ENCODE measurements around the gene NUDCD3. TPM values are rescaled to one million over a fixed set of nuclear protein-coding genes. Genes with fewer than 3 reads are reported as not detected.

NUDCD3 gene
- 10 to 100 TPM; 98.8 to 99.5 TPM for total RNA-seq
- 72.0 TPM for polyA plus RNA-seq

DNA sequence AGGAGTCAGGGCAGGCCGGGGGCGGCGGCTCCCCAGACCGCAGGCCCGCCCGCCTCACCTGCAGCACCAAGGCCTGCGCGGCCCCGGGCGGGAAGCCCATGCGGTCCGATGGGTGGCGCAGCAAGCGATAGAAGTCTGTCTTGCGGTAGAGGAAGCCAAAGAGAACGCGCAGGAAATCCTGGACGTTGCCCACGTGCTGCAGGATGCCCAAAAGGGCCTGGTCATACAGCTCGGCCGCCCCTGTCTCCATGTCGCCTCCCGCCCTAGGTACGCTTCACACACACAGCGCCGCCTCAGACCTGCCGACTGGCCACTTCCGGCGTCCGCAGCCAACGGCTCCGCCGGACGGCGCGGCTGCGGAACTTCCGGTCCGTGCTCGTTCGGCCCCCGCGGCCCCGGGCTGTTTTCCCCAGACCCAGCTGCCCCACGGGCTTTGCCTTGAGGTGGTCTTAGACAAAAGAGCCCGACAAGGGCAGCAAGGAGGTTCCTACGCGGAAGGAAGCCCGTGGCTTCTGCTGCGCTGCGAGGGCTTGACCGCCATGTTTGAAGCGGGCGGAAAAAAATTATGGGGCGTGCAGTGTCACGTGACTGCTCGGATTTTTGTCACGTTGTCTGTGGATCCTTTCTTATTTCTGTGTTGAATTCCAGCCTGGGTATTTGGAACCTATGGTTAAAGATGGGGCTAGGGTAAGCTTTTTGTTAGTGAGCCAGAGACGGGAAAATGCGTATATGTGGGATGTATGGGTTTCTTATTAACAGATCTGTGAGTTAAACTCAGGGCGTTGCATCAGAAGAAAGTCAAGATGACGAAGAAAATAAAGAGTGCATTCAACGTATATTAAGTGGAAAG lies at the start of gene NUDCD3:
Gene NUDCD3, minus strand, starts transcription at position 308 of the 850 bp plus-strand sequence. Its CDS starts 58 bp downstream, at position 250.
- peaks cover 43% of the 10 kb centered on the region for H3K4me1 ChIP-seq (ENCODE audit: insufficient read depth, low read length)
- peak within 1 kb of the TSS; percentile 90 to 99 (median 93) for H3K27ac Mint-ChIP-seq
- CTCF ChIA-PET, result interaction anchor here (0.7 to 2.9 kb wide), 11 partner anchors 10 to 429 kb away, joined by 3 to 13 read pairs (median 3); no protein-coding TSS in a partner anchor
- no peaks in the 10 kb centered on the region for H3K27me3 ChIP-seq (ENCODE audit: insufficient read depth, low read length, poor library complexity, severe bottlenecking)
- H3K4me3 Mint-ChIP-seq, result peak within 1 kb of the TSS; percentile 82 to 95 (median 88)
- H3K9me3 ChIP-seq (ENCODE audit: low read length), result no peaks in the 10 kb centered on the region
- H3K4me3 ChIP-seq (ENCODE audit: low read length), result peak within 1 kb of the TSS; percentile 65
- H3K27ac ChIP-seq (ENCODE audit: low read depth, low read length), result peak within 1 kb of the TSS; percentile 99
- H3K36me3 ChIP-seq (ENCODE audit: insufficient read depth, low read length), result no peaks in the 10 kb centered on the region
- peaks cover 4 to 24% (median 10%) of the 10 kb centered on the region in 3 donors for H3K36me3 Mint-ChIP-seq
- peak; percentile 63 to 87 (median 78) for DNase-seq
- no peaks in the 10 kb centered on the region for H3K9me3 Mint-ChIP-seq
- POLR2A ChIA-PET, result interaction anchor here (0.6 to 2.6 kb wide), 15 partner anchors 10 to 621 kb away, joined by 3 to 29 read pairs (median 4); partner anchors contain the start of genes DBNL, DDX56, H2AZ2 and MRPS24
- peaks cover 3 to 9% of the 10 kb centered on the region in 2 donors for H3K27me3 Mint-ChIP-seq
- peaks cover 43 to 49% (median 49%) of the 10 kb centered on the region in 3 donors for H3K4me1 Mint-ChIP-seq

DNA sequence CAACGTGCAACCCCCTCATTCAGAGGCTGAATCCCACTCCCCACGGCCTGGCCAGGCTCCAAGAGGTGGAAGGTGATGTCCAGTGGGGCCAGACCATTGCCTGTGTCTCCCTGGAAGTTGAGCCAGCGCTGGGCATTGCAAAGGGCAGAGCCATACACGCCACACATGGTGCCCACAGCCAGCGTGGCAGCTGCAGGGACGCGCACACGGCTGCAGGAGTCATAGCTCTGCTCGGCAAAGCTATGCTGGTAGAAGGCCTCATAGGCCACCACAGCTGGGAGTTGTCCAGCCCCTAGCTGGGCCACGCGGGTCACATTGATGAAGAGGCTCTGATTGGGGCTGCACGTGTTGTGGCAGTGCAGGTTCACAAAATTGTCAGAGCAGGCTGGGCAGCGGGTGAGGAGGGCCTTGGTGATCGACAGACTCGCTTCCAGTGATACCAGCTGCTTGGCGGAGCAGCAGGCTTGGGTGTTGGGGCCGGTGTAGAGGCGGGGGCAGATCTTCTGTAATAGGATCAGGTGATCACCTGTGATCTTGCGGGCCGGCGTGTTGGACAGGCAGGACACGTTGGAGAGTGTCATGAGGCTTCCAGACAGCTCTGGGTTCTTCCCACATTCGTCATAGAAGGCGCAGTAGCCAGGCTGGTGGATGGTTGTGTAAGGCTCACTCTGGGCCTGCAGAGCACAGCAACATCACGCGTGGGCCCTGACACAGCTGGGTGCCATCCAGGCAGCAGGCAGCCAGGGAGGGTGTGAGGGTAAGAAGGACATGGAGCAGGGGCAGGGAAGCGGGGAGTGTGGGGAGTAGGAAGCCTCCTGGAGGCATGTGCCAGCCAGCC lies 49.4 kb upstream of the NUDCD3 start:
- Histone ChIP-seq H3K27ac (ENCODE audit: low read depth, low read length) (no peak overlapping the region), H3K27me3 (ENCODE audit: insufficient read depth, low read length, poor library complexity, severe bottlenecking) (no peaks in the 10 kb centered on the region), H3K9me3 (ENCODE audit: low read length) (no peaks in the 10 kb centered on the region), H3K36me3 (ENCODE audit: insufficient read depth, low read length) (no peaks in the 10 kb centered on the region), H3K4me1 (ENCODE audit: insufficient read depth, low read length) (no peaks in the 10 kb centered on the region), H3K4me3 (ENCODE audit: low read length) (no peak overlapping the region)
- Mint-ChIP-seq H3K9me3 (no peaks in the 10 kb centered on the region), H3K36me3 (no peaks in the 10 kb centered on the region), H3K27me3 (peaks cover 5 to 6% of the 10 kb centered on the region in 2 donors), H3K4me3 (no peak overlapping the region), H3K27ac (peak overlapping the region in 1 of 8 donors; percentile 37), H3K4me1 (no peaks in the 10 kb centered on the region)
- CTCF ChIA-PET, result interaction anchor here (0.6 kb wide), 1 partner anchor 62 kb away, joined by 3 read pairs; no protein-coding TSS in a partner anchor
- POLR2A ChIA-PET, result no interaction called here
- no peak for DNase-seq

DNA sequence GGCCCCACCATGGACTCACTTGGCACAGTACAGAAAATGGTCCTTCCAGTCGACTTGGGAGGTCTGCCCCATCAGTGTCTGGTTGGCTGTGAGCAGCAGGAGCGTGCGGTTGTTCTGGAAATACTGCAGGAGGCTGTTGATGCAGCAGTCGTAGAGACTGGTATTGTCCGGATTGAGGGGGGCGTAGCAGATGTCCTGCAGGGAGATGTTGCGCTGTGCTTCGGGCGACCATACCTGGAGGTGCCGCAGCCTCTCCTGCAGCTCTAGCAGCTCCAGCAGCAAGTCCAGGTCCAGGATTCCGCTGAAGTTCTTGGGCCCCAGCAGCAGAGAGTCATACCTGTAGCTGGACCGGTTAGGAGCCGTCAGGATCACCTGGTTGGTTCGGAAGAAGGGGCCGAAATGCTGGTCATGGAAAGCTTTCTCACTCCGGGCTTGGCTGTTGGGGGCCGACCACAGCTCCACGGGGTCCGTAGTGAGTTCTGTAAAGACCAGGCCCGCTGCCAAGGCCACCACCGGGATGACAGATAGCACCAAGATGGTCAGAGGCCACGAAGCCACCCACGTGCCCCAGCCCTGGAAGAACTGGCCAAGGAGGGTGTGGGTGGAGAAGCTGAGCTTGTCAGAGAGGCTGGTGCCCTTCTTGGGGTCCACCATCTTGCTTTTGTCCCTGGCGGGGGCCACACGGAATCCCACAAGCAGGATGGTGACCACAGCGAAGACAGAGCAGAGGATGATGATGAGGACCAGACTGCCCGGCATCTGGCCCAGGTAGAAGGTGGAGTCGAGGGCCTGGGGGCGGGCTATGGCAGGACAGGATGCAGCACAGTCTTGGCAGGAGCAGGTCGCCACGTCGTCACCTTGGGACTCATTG lies 48.6 kb upstream of the NUDCD3 start:
- Histone ChIP-seq H3K27ac (ENCODE audit: low read depth, low read length) (no peak overlapping the region), H3K36me3 (ENCODE audit: insufficient read depth, low read length) (no peaks in the 10 kb centered on the region), H3K9me3 (ENCODE audit: low read length) (no peaks in the 10 kb centered on the region), H3K4me1 (ENCODE audit: insufficient read depth, low read length) (no peaks in the 10 kb centered on the region), H3K27me3 (ENCODE audit: insufficient read depth, low read length, poor library complexity, severe bottlenecking) (no peaks in the 10 kb centered on the region), H3K4me3 (ENCODE audit: low read length) (no peak overlapping the region)
- DNase-seq, result no peak
- CTCF ChIA-PET, result no interaction called here
- no peaks in the 10 kb centered on the region for H3K4me1 Mint-ChIP-seq
- H3K4me3 Mint-ChIP-seq, result no peak overlapping the region
- no peaks in the 10 kb centered on the region for H3K36me3 Mint-ChIP-seq
- no peak overlapping the region for H3K27ac Mint-ChIP-seq
- H3K27me3 Mint-ChIP-seq, result peaks cover 5 to 6% of the 10 kb centered on the region in 2 donors
- H3K9me3 Mint-ChIP-seq, result no peaks in the 10 kb centered on the region
- POLR2A ChIA-PET, result no interaction called here

DNA sequence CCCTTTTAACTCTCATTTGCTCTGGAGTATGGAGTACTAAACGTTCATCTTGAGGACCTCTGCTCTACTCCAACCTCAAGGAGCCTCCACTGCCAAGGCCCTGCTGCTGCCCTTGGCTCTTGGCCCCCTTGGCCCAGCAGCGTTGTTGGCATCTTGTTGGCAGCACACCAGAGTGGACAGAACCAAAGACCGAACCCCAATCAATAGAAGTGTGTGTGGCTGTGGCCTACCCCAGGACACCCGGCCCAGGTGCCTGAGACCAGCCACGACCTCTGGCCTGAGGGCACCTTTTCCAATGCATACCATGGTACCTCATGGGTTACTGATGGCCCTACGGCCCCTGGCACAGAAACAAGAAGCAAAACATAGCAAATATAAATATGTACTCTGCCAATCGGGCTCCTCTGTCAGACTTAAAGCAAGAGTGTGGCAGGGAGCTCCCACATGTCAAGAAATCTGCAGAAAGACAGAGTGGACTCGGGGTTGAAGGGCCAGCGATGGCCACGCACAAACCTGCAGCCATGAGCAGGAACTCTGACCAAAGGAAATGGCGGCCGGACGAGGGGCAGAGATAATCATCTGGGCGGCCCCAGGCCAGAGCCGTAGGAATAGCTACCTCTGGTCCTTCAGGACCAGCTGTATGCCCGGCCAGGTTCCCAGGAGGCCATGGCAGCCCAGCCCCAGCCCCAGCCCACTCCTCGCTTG lies 47.8 kb upstream of the NUDCD3 start:
- Mint-ChIP-seq H3K9me3 (no peaks in the 10 kb centered on the region), H3K27ac (no peak overlapping the region), H3K4me1 (no peaks in the 10 kb centered on the region), H3K4me3 (no peak overlapping the region), H3K36me3 (no peaks in the 10 kb centered on the region), H3K27me3 (peaks cover 2 to 3% of the 10 kb centered on the region in 2 donors)
- Histone ChIP-seq H3K27me3 (ENCODE audit: insufficient read depth, low read length, poor library complexity, severe bottlenecking) (no peaks in the 10 kb centered on the region), H3K36me3 (ENCODE audit: insufficient read depth, low read length) (no peaks in the 10 kb centered on the region), H3K4me3 (ENCODE audit: low read length) (no peak overlapping the region), H3K27ac (ENCODE audit: low read depth, low read length) (no peak overlapping the region), H3K9me3 (ENCODE audit: low read length) (no peaks in the 10 kb centered on the region), H3K4me1 (ENCODE audit: insufficient read depth, low read length) (no peaks in the 10 kb centered on the region)
- ChIA-PET CTCF (no interaction called here), POLR2A (no interaction called here)
- DNase-seq, result no peak

DNA sequence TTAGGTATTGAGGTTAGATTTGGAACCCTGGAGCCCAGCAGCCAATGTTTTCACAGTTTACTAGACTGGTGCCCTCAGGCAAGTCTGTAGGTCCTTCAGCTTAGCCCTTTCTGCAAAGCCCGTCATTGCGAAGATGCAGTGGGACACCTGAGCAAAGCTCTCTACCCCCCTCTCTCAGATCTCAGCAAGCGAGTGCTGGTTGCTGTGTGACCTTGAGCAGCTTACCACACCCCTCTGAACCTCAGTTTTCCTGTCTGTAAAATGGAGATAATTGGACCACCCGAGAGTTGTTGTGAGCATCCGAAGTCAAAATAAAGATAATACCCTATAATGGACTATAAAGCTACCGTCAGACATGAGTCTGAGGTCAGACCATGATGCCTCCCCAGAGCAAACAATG lies 47.0 kb upstream of the NUDCD3 start:
- ChIA-PET POLR2A (no interaction called here), CTCF (interaction anchor here (0.8 kb wide), 1 partner anchor 27 kb away, joined by 3 read pairs; no protein-coding TSS in a partner anchor)
- H3K27ac ChIP-seq (ENCODE audit: low read depth, low read length), result no peak overlapping the region
- Mint-ChIP-seq H3K36me3 (no peaks in the 10 kb centered on the region), H3K27ac (peak overlapping the region in 1 of 8 donors; percentile 68), H3K4me1 (no peaks in the 10 kb centered on the region), H3K9me3 (no peaks in the 10 kb centered on the region), H3K4me3 (no peak overlapping the region), H3K27me3 (peaks cover 2 to 3% of the 10 kb centered on the region in 2 donors)
- H3K36me3 ChIP-seq (ENCODE audit: insufficient read depth, low read length), result no peaks in the 10 kb centered on the region
- H3K9me3 ChIP-seq (ENCODE audit: low read length), result no peaks in the 10 kb centered on the region
- H3K4me3 ChIP-seq (ENCODE audit: low read length), result no peak overlapping the region
- no peak for DNase-seq
- H3K4me1 ChIP-seq (ENCODE audit: insufficient read depth, low read length), result no peaks in the 10 kb centered on the region
- no peaks in the 10 kb centered on the region for H3K27me3 ChIP-seq (ENCODE audit: insufficient read depth, low read length, poor library complexity, severe bottlenecking)

DNA sequence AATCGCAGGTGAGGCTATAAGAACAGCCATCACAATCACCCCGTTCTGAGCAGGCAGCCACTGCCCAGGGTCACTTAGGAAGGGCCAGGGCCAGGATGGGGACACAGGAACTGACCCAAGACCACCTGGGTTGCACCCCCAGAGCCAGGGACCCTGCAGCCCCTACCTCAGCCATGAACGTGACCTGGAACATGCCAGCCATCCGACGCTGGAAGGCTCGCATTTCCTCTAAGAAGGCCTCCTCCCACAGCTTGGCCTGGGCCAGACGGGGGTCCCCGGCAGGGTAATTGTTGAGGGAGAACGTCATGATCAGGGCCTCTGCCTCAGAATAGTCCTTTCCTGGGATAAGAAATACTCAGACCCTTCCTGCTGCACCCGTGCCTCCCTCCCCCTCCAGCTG lies 45.6 kb upstream of the NUDCD3 start:
- no peak for DNase-seq
- no peaks in the 10 kb centered on the region for H3K36me3 ChIP-seq (ENCODE audit: insufficient read depth, low read length)
- Mint-ChIP-seq H3K27me3 (peaks cover 2 to 3% of the 10 kb centered on the region in 2 donors), H3K4me1 (no peaks in the 10 kb centered on the region), H3K27ac (no peak overlapping the region), H3K36me3 (no peaks in the 10 kb centered on the region), H3K4me3 (no peak overlapping the region), H3K9me3 (no peaks in the 10 kb centered on the region)
- CTCF ChIA-PET, result no interaction called here
- H3K4me1 ChIP-seq (ENCODE audit: insufficient read depth, low read length), result no peaks in the 10 kb centered on the region
- no peak overlapping the region for H3K27ac ChIP-seq (ENCODE audit: low read depth, low read length)
- no peaks in the 10 kb centered on the region for H3K9me3 ChIP-seq (ENCODE audit: low read length)
- H3K4me3 ChIP-seq (ENCODE audit: low read length), result no peak overlapping the region
- H3K27me3 ChIP-seq (ENCODE audit: insufficient read depth, low read length, poor library complexity, severe bottlenecking), result no peaks in the 10 kb centered on the region
- POLR2A ChIA-PET, result no interaction called here

DNA sequence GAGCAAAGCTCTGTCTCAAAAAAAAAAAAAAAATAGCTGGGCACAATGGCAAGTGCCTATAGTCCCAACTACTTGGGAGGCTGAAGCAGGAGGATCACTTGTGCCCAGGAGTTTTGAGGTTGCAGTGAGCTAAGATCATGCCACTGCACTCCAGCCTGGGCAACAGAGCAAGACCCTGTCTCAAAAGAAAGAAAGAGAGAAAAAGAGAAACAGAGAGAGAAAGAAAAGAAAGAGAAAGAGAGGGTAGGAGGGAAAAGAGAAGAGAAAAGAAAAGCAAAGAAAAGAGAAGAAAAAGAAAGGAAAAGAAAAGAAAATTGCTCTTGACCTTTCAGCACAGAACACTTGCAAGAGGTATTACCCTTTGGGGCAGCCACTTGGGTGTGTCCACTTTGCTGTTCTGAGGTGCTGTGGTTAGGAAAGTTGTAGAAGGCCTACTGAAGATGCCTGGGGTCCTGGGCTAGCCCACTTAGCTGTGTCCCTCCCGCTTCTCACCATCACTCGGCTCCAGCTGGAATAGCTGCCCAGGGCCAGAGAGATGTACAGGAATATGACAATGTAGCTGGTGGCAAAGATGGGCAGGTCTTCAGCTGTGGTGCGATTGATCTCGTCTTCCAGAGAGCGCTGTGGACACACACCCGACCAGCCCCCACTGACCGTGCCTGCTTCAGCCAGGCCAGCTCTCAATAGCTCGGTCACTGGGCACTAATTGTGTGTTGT lies 45.0 kb upstream of the NUDCD3 start:
- H3K4me3 ChIP-seq (ENCODE audit: low read length), result no peak overlapping the region

More for the DNA sequence above, 45.0 kb upstream of the NUDCD3 start:
- no peaks in the 10 kb centered on the region for H3K9me3 ChIP-seq (ENCODE audit: low read length)
- no peak overlapping the region for H3K4me3 Mint-ChIP-seq
- H3K36me3 Mint-ChIP-seq, result no peaks in the 10 kb centered on the region
- H3K9me3 Mint-ChIP-seq, result no peaks in the 10 kb centered on the region
- H3K27ac ChIP-seq (ENCODE audit: low read depth, low read length), result no peak overlapping the region
- DNase-seq, result no peak
- no peaks in the 10 kb centered on the region for H3K27me3 ChIP-seq (ENCODE audit: insufficient read depth, low read length, poor library complexity, severe bottlenecking)
- no peaks in the 10 kb centered on the region for H3K4me1 Mint-ChIP-seq
- H3K27me3 Mint-ChIP-seq, result peaks cover 2 to 3% of the 10 kb centered on the region in 2 donors
- CTCF ChIA-PET, result interaction anchor here (1.1 to 1.5 kb wide), 3 partner anchors 10 to 30 kb away, joined by 4 to 6 read pairs (median 5); no protein-coding TSS in a partner anchor
- no peak overlapping the region for H3K27ac Mint-ChIP-seq
- no peaks in the 10 kb centered on the region for H3K36me3 ChIP-seq (ENCODE audit: insufficient read depth, low read length)
- POLR2A ChIA-PET, result no interaction called here
- no peaks in the 10 kb centered on the region for H3K4me1 ChIP-seq (ENCODE audit: insufficient read depth, low read length)
